MM.1S (cell line): ENCODE measurements around the gene APBA1.

Experiments
- DNase-seq: peaks from one replicate; pipeline ENCODE4 v3.0.0-alpha.2; 2015
- H2AFZ ChIP-seq: fragments of 300-600 bp; sonication (generic); 2 replicates; pipeline ENCODE4 v1.6.0; 2016; ENCODE audit warnings: antibody characterized with exemption, low read length
- H3F3A ChIP-seq: fragments of 300-600 bp; sonication (generic); 2 replicates; pipeline ENCODE4 v1.6.1; 2016; ENCODE audit warnings: mild to moderate bottlenecking, antibody characterized with exemption, low read length, moderate library complexity, mixed read lengths; ENCODE audit not compliant: insufficient read depth
- H3K27ac ChIP-seq: fragments of 300-600 bp; sonication (generic); 2 replicates; pipeline ENCODE4 v1.5.1; 2016; ENCODE audit warnings: mild to moderate bottlenecking, low read length
- H3K27me3 ChIP-seq: fragments of 300-600 bp; sonication (generic); replicated peaks from 2 replicates; pipeline ENCODE4 v1.6.0; 2016; ENCODE audit warnings: low read length; ENCODE audit not compliant: insufficient read depth
- H3K36me3 ChIP-seq: fragments of 300-600 bp; sonication (generic); replicated peaks from 2 replicates; pipeline ENCODE4 v1.6.1; 2016; ENCODE audit warnings: mild to moderate bottlenecking, low read length, mixed read lengths; ENCODE audit not compliant: insufficient read depth
- H3K4me1 ChIP-seq: fragments of 300-600 bp; sonication (generic); 2 replicates; pipeline ENCODE4 v1.6.1; 2016; ENCODE audit warnings: low read length, mixed read lengths
- H3K4me2 ChIP-seq: fragments of 300-600 bp; sonication (generic); 2 replicates; pipeline ENCODE4 v1.6.0; 2016; ENCODE audit warnings: low read depth, low read length
- H3K4me3 ChIP-seq: fragments of 300-600 bp; sonication (generic); 2 replicates; pipeline ENCODE4 v1.5.1; 2016; ENCODE audit warnings: low read length, mixed read lengths
- H3K79me2 ChIP-seq: fragments of 300-600 bp; sonication (generic); 2 replicates; pipeline ENCODE4 v1.6.1; 2016; ENCODE audit warnings: mixed run types, low read length, mixed read lengths
- H3K9ac ChIP-seq: fragments of 300-600 bp; sonication (generic); 2 replicates; pipeline ENCODE4 v1.6.1; 2016; ENCODE audit warnings: low read length, mixed read lengths
- H3K9me2 ChIP-seq: fragments of 300-600 bp; sonication (generic); replicated peaks from 2 replicates; pipeline ENCODE4 v1.6.1; 2016; ENCODE audit warnings: mild to moderate bottlenecking, low read length, mixed read lengths; ENCODE audit not compliant: insufficient read depth
- H3K9me3 ChIP-seq: fragments of 300-600 bp; sonication (generic); replicated peaks from 2 replicates; pipeline ENCODE4 v1.6.1; 2016; ENCODE audit warnings: mild to moderate bottlenecking, low read length, mixed read lengths; ENCODE audit not compliant: insufficient read depth
- H4K20me1 ChIP-seq: fragments of 300-600 bp; sonication (generic); 2 replicates; pipeline ENCODE4 v1.6.1; 2016; ENCODE audit warnings: mild to moderate bottlenecking, low read length, moderate library complexity, mixed read lengths; ENCODE audit not compliant: insufficient read depth
- CTCF ChIP-seq: fragments of 300-600 bp; sonication (generic); IDR thresholded peaks from 2 replicates; pipeline ENCODE4 v1.5.1; 2016; ENCODE audit warnings: antibody characterized with exemption, low read length, mixed read lengths
- EZH2 ChIP-seq: fragments of 300-600 bp; sonication (generic); optimal IDR thresholded peaks from 2 replicates; pipeline ENCODE3; 2017; ENCODE audit warnings: low read depth, mild to moderate bottlenecking, antibody characterized with exemption, low read length, mixed read lengths
- EZH2phosphoT487 ChIP-seq: fragments of 300-600 bp; sonication (generic); IDR thresholded peaks from 2 replicates; pipeline ENCODE4 v1.6.1; 2018; ENCODE audit warnings: antibody characterized with exemption, low read length

APBA1 gene

GRCh38 chr9:69619233-69619632 is 52.9 kb downstream of the APBA1 start:
- Histone ChIP-seq H3K9ac (no peak overlapping the region), H3F3A (no peaks in the 10 kb centered on the region), H3K27me3 (no peaks in the 10 kb centered on the region), H3K4me1 (peaks cover 10% of the 10 kb centered on the region; the same call in 1 of the 2 replicates), H4K20me1 (no peaks in the 10 kb centered on the region), H3K9me2 (no peaks in the 10 kb centered on the region), H2AFZ (no peak overlapping the region), H3K4me2 (no peak overlapping the region), H3K9me3 (no peaks in the 10 kb centered on the region), H3K79me2 (no peaks in the 10 kb centered on the region), H3K27ac (no peak overlapping the region), H3K4me3 (no peak overlapping the region), H3K36me3 (no peaks in the 10 kb centered on the region)
- no peak for TF ChIP-seq EZH2phosphoT487
- no peak for TF ChIP-seq EZH2
- no peak for TF ChIP-seq CTCF
- no peak for DNase-seq

- TF ChIP-seq CTCF (no peak), EZH2phosphoT487 (no peak), EZH2 (no peak)
Observed at GRCh38 chr9:69617006-69617405, 55.2 kb downstream of the APBA1 start.

GRCh38 chr9:69615880-69616279 is 56.3 kb downstream of the APBA1 start:
- no peaks in the 10 kb centered on the region for H3K27me3 ChIP-seq
- H3K9ac ChIP-seq, result no peak overlapping the region
- no peaks in the 10 kb centered on the region for H3K9me3 ChIP-seq
- no peak overlapping the region for H3K4me2 ChIP-seq
- no peaks in the 10 kb centered on the region for H3K36me3 ChIP-seq
- H3K79me2 ChIP-seq, result no peaks in the 10 kb centered on the region
- no peak overlapping the region for H3K27ac ChIP-seq
- H2AFZ ChIP-seq, result no peak overlapping the region
- H3F3A ChIP-seq, result no peaks in the 10 kb centered on the region
- H4K20me1 ChIP-seq, result no peaks in the 10 kb centered on the region
- H3K4me3 ChIP-seq, result no peak overlapping the region
- no peak for TF ChIP-seq EZH2
- no peak for TF ChIP-seq EZH2phosphoT487
- TF ChIP-seq CTCF, result no peak
- no peak for DNase-seq
- no peaks in the 10 kb centered on the region for H3K4me1 ChIP-seq
- no peaks in the 10 kb centered on the region for H3K9me2 ChIP-seq

More at GRCh38 chr9:69617006-69617405, 55.2 kb downstream of the APBA1 start:
- no peaks in the 10 kb centered on the region for H3K27me3 ChIP-seq
- no peak overlapping the region for H3K27ac ChIP-seq
- no peak overlapping the region for H3K4me2 ChIP-seq
- no peaks in the 10 kb centered on the region for H3F3A ChIP-seq
- peaks cover 3% of the 10 kb centered on the region; the same call in 1 of the 2 replicates for H3K4me1 ChIP-seq
- H3K9ac ChIP-seq, result no peak overlapping the region
- no peaks in the 10 kb centered on the region for H4K20me1 ChIP-seq
- H3K36me3 ChIP-seq, result no peaks in the 10 kb centered on the region
- H3K9me2 ChIP-seq, result no peaks in the 10 kb centered on the region
- H3K9me3 ChIP-seq, result no peaks in the 10 kb centered on the region
- no peak overlapping the region for H2AFZ ChIP-seq
- no peak for DNase-seq
- H3K4me3 ChIP-seq, result no peak overlapping the region
- no peaks in the 10 kb centered on the region for H3K79me2 ChIP-seq
